Astrocyte (in vitro differentiated cells and primary cell): Measurements from ENCODE around the gene MYOM3. TPM values are rescaled to one million over a fixed set of nuclear protein-coding genes. Genes with fewer than 3 reads are reported as not detected.

Experiments
- DNase-seq: peaks from one replicate; pipeline ENCODE4 v3.0.0-alpha.2; 2010; ENCODE audit warnings: low read depth
- FAIRE-seq: peaks from 2 replicates; lab custom pipeline; 2011; peaks lifted over from hg19 to GRCh38; lab: Jason Lieb, UNC
- H2AFZ ChIP-seq: 2 replicates; pipeline ENCODE4 v1.6.0; 2012; ENCODE audit warnings: low read depth, low read length, inconsistent platforms
- H3K27ac ChIP-seq: 2 replicates; pipeline ENCODE4 v1.5.1; 2011; ENCODE audit warnings: low read depth, low read length, inconsistent platforms
- H3K27me3 ChIP-seq: 2 replicates; pipeline ENCODE4 v1.6.0; 2011; ENCODE audit warnings: low read length, inconsistent platforms; ENCODE audit not compliant: insufficient read depth
- H3K36me3 ChIP-seq: 2 replicates; pipeline ENCODE4 v1.5.1; 2011; ENCODE audit warnings: low read length, inconsistent platforms; ENCODE audit not compliant: insufficient read depth
- H3K4me1 ChIP-seq: 2 replicates; pipeline ENCODE4 v1.5.1; 2011; ENCODE audit warnings: low read length, inconsistent platforms; ENCODE audit not compliant: insufficient read depth
- H3K4me2 ChIP-seq: 2 replicates; pipeline ENCODE4 v1.6.0; 2012; ENCODE audit warnings: low read length, inconsistent platforms
- H3K4me3 ChIP-seq: 2 replicates; pipeline ENCODE4 v1.5.1; 2011; ENCODE audit warnings: low read depth, mild to moderate bottlenecking, low read length, inconsistent platforms; ENCODE audit not compliant: insufficient read depth
- H3K79me2 ChIP-seq: 2 replicates; pipeline ENCODE4 v1.6.0; 2012; ENCODE audit warnings: mild to moderate bottlenecking, low read length, inconsistent platforms; ENCODE audit not compliant: insufficient read depth
- H3K9ac ChIP-seq: 2 replicates; pipeline ENCODE4 v1.6.0; 2012; ENCODE audit warnings: mild to moderate bottlenecking, low read length, inconsistent platforms
- H3K9me3 ChIP-seq: 2 replicates; pipeline ENCODE4 v1.5.1; 2012; ENCODE audit warnings: low read depth, mild to moderate bottlenecking, low read length, inconsistent platforms; ENCODE audit not compliant: insufficient read depth
- H4K20me1 ChIP-seq: 2 replicates; pipeline ENCODE4 v1.6.0; 2012; ENCODE audit warnings: low read length, inconsistent platforms; ENCODE audit not compliant: insufficient read depth
- H3K27ac Mint-ChIP-seq: one replicate; pipeline ENCODE4 v1.8.0; 2021; ENCODE audit warnings: mild to moderate bottlenecking, mixed read lengths; ENCODE audit not compliant: unreplicated experiment
- H3K27me3 Mint-ChIP-seq: one replicate; pipeline ENCODE4 v1.8.0; 2021; ENCODE audit warnings: low read depth, mixed read lengths; ENCODE audit not compliant: unreplicated experiment
- H3K36me3 Mint-ChIP-seq: one replicate; pipeline ENCODE4 v1.8.0; 2021; ENCODE audit warnings: low read depth, mixed read lengths; ENCODE audit not compliant: unreplicated experiment
- H3K4me1 Mint-ChIP-seq: one replicate; pipeline ENCODE4 v1.8.0; 2021; ENCODE audit warnings: low read depth, mixed read lengths; ENCODE audit not compliant: unreplicated experiment
- H3K4me3 Mint-ChIP-seq: one replicate; pipeline ENCODE4 v1.8.0; 2021; ENCODE audit warnings: mild to moderate bottlenecking, moderate library complexity, mixed read lengths; ENCODE audit not compliant: unreplicated experiment
- H3K9me3 Mint-ChIP-seq: one replicate; pipeline ENCODE4 v1.8.0; 2021; ENCODE audit warnings: mild to moderate bottlenecking, mixed read lengths; ENCODE audit not compliant: unreplicated experiment
- EZH2 ChIP-seq: IDR thresholded peaks from 2 replicates; pipeline ENCODE4 v1.6.1; 2012; ENCODE audit warnings: mild to moderate bottlenecking, low read length, inconsistent platforms; ENCODE audit not compliant: insufficient read depth
- total RNA-seq: library from RNA; stranded (reverse); gene quantifications from 2 replicates; pipeline ENCODE4 v1.2.1, GENCODE V29; 2021
- TF ChIP-seq, protein P1 (sequence below): IDR thresholded peaks from 2 replicates; pipeline ENCODE4 v1.5.1; 2011; ENCODE audit warnings: low read depth, mild to moderate bottlenecking, inconsistent platforms, low read length, moderate library complexity; ENCODE audit not compliant: insufficient read depth

MYOM3 gene
- total RNA-seq, 1 donor from 2014 or later, result 1.0 TPM

DNA sequence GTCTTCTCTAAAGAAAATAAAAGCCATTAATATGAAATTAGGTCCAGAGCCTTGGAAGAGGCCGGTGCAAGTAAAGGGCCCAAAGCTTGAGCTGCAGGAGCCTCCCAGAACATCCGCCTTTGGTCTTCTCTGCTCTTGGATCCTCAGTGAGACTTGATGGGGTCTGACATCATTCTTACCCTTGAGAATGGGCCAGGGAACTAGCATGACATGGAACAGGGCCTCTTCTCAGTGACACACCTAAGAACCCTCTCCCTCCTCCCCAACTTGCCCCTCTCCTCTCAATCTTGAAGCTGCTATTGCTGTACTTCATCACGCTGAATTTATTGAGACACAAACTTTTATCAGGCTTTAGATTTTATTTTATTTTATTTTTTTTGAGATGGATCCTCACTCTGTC is 91.5 kb downstream of the MYOM3 start:
- H3K4me3 ChIP-seq, result no peak overlapping the region
- Mint-ChIP-seq H3K9me3 (peaks cover 2% of the 10 kb centered on the region), H3K27me3 (no peaks in the 10 kb centered on the region), H3K4me3 (no peak overlapping the region), H3K4me1 (peaks cover 47% of the 10 kb centered on the region), H3K36me3 (no peaks in the 10 kb centered on the region), H3K27ac (peak overlapping the region; percentile 100)
- H4K20me1 ChIP-seq, result no peaks in the 10 kb centered on the region
- H3K9ac ChIP-seq, result peak overlapping the region; percentile 44
- peak overlapping the region; percentile 95 for H3K27ac ChIP-seq
- H3K4me1 ChIP-seq, result peaks cover 41% of the 10 kb centered on the region
- H3K9me3 ChIP-seq, result no peaks in the 10 kb centered on the region
- no peak for DNase-seq
- H3K36me3 ChIP-seq, result no peaks in the 10 kb centered on the region
- no peaks in the 10 kb centered on the region for H3K27me3 ChIP-seq
- TF ChIP-seq, protein P1, sequence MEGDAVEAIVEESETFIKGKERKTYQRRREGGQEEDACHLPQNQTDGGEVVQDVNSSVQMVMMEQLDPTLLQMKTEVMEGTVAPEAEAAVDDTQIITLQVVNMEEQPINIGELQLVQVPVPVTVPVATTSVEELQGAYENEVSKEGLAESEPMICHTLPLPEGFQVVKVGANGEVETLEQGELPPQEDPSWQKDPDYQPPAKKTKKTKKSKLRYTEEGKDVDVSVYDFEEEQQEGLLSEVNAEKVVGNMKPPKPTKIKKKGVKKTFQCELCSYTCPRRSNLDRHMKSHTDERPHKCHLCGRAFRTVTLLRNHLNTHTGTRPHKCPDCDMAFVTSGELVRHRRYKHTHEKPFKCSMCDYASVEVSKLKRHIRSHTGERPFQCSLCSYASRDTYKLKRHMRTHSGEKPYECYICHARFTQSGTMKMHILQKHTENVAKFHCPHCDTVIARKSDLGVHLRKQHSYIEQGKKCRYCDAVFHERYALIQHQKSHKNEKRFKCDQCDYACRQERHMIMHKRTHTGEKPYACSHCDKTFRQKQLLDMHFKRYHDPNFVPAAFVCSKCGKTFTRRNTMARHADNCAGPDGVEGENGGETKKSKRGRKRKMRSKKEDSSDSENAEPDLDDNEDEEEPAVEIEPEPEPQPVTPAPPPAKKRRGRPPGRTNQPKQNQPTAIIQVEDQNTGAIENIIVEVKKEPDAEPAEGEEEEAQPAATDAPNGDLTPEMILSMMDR, result no peak
- TF ChIP-seq EZH2, result no peak
- H3K4me2 ChIP-seq, result peak overlapping the region; percentile 87
- no peak overlapping the region for H2AFZ ChIP-seq
- no peak for FAIRE-seq
- no peaks in the 10 kb centered on the region for H3K79me2 ChIP-seq

DNA sequence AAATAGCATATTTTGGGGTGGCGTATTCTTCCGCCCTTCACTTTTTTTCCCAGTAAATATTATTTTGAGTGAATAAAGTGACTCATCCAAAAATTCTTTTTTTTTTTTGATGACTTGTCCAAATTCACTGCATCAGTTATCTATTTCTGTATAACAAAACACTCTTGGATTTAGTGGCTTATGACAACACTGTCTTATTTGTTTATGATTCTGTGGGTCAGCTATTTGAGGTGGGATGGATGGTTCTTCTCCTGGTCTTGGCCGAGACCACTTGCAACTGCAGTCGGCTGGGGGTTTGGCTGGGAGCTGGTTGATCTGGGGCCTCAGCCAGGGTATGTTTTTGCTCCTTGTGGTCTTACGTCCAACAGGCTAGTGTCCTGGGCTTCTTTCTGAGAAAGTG is 91.9 kb downstream of the MYOM3 start:
- Histone ChIP-seq H3K9ac (peak overlapping the region; percentile 78), H3K79me2 (no peaks in the 10 kb centered on the region), H3K4me1 (peaks cover 41% of the 10 kb centered on the region), H3K27ac (peak overlapping the region; percentile 95), H2AFZ (no peak overlapping the region), H4K20me1 (no peaks in the 10 kb centered on the region), H3K27me3 (no peaks in the 10 kb centered on the region), H3K4me2 (peak overlapping the region; percentile 87), H3K4me3 (no peak overlapping the region), H3K36me3 (no peaks in the 10 kb centered on the region), H3K9me3 (no peaks in the 10 kb centered on the region)
- no peak for TF ChIP-seq EZH2
- TF ChIP-seq, protein P1, result no peak
- H3K9me3 Mint-ChIP-seq, result peaks cover 2% of the 10 kb centered on the region
- peak overlapping the region; percentile 100 for H3K27ac Mint-ChIP-seq
- H3K4me1 Mint-ChIP-seq, result peaks cover 51% of the 10 kb centered on the region
- no peak overlapping the region for H3K4me3 Mint-ChIP-seq
- no peaks in the 10 kb centered on the region for H3K27me3 Mint-ChIP-seq
- no peaks in the 10 kb centered on the region for H3K36me3 Mint-ChIP-seq
- DNase-seq, result peak; percentile 78
- FAIRE-seq, result no peak

DNA sequence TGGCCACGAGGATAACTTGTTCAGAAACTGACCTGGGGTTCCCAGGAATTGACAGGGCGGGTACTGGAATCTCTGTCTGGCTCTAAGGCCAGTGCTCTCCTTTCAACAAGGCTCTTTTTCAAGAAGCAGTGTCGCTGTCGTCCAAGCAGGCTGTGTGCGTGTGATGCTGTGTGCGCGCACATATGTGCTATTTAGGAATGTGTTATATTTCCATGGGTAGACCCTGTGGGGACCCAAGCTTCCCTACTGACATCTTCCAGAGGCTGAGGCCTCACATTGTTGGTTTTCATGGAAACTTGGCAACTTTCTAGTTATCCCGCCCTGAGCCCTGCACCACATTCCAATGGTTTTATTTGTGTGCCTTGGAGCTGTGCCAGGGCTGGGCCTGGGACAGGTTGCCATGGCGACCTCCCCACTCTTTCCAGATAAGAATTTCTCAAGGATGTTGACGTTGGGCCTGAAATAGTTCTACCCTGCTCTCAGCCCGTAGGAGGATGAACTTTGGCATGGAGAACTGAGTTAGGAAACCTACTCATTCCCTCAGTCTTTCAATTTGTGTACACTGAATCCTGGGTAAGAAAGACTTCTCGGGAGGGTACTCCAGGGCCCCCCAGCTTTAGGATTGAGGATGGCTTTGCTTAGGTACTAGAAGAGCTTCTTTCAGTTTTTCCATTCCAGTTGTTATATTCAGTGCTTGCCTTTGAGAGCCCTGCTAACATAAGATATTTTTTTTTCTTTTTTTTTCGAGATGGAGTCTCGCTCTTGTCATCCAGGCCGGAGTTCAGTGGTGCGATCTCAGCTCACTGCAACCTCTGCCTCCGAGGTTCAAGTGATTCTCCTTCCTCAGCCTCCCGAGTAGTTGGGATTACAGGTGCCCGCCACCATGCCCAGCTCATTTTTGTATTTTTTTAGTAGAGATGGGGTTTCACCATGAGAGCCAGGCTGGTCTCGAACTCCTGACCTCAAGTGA is 93.0 kb downstream of the MYOM3 start:
- Mint-ChIP-seq H3K4me3 (peak overlapping the region; percentile 54), H3K4me1 (peaks cover 55% of the 10 kb centered on the region), H3K27me3 (no peaks in the 10 kb centered on the region), H3K36me3 (no peaks in the 10 kb centered on the region), H3K9me3 (peaks cover 2% of the 10 kb centered on the region), H3K27ac (peak overlapping the region; percentile 100)
- H3K27ac ChIP-seq, result peak overlapping the region; percentile 95
- FAIRE-seq (peak; percentile 76), DNase-seq (peak; percentile 99)
- H4K20me1 ChIP-seq, result no peaks in the 10 kb centered on the region
- no peaks in the 10 kb centered on the region for H3K79me2 ChIP-seq
- peak overlapping the region; percentile 87 for H3K4me2 ChIP-seq
- TF ChIP-seq, protein P1, result no peak
- no peak for TF ChIP-seq EZH2
- H3K9ac ChIP-seq, result peak overlapping the region; percentile 78
- peak overlapping the region; percentile 50 for H3K4me3 ChIP-seq
- H2AFZ ChIP-seq, result peak overlapping the region; percentile 59
- H3K4me1 ChIP-seq, result peaks cover 41% of the 10 kb centered on the region
- no peaks in the 10 kb centered on the region for H3K27me3 ChIP-seq
- H3K9me3 ChIP-seq, result no peaks in the 10 kb centered on the region
- no peaks in the 10 kb centered on the region for H3K36me3 ChIP-seq
